ENCODE results near the gene KRT7.

- TF ChIP-seq POLR2A (IDR thresholded peaks at IDR 0.05) (no peak), CTCF (IDR thresholded peaks at IDR 0.05) (no peak)
Observed at GRCh38 chr12:52208424-52209165, 24.4 kb upstream of the KRT7 start.
